Sigmoid colon (tissue), 4 donors: ENCODE results near the gene OR10J1.

Experiments used
- CTCF ChIP-seq, 4 experiments: fragments of 450-650 bp in 3 of 4; fragments of 200-600 bp in 1 of 4; IDR thresholded peaks; one replicate each; pipeline ENCODE4 v1.5.1; 2016 to 2019; ENCODE audit warnings: antibody characterized with exemption in 4 of 4, mild to moderate bottlenecking in 3 of 4, moderate library complexity in 2 of 4
- EP300 ChIP-seq, 4 donors: sonication (generic); formaldehyde crosslinking; IDR thresholded peaks; one replicate each; pipeline ENCODE4 v1.6.1; 2017; ENCODE audit warnings: antibody characterized with exemption in 4 of 4
- POLR2A ChIP-seq, 2 donors: fragments of 450-650 bp; IDR thresholded peaks; one replicate each; pipeline ENCODE4 v1.6.1; 2016; ENCODE audit warnings: antibody characterized with exemption in 2 of 2, mild to moderate bottlenecking in 2 of 2, moderate library complexity in 2 of 2
- POLR2AphosphoS5 ChIP-seq, 4 donors: sonication (generic); formaldehyde crosslinking; IDR thresholded peaks; one replicate each; pipeline ENCODE4 v1.6.1; 2017; ENCODE audit warnings: antibody characterized with exemption in 4 of 4

DNA sequence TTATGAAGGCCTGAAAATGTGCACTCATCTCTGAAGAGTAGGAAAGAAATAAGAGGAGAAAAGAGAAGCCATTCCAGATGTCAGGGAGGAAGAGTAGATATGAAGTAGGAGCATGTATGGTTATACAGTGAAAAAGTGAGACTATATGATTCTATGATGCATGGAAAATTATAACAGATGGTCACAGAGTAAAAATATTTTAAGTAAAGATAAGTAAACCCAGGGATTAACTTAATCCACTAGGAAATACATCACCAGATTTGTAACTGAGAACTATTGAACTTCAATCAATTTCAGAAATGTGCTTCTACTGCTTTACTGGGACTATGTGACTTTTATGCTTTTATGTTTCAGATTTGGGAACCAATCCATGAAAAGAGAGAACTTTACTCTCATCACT lies at the start of gene OR10J1:
- TF ChIP-seq CTCF (IDR thresholded peaks at IDR 0.05) (no peak), POLR2A (IDR thresholded peaks at IDR 0.05) (no peak), EP300 (IDR thresholded peaks at IDR 0.05) (no peak), POLR2AphosphoS5 (IDR thresholded peaks at IDR 0.05) (no peak)
